Fibroblast of mammary gland (primary cell): Measurements from ENCODE around the gene PAQR3.
"Not testable (repeated sequence)": the region's sequence is repeated elsewhere in the genome, so short reads cannot be mapped to it uniquely, and the experiment has no call there.

ENCODE experiments used
- DNase-seq: peaks from one replicate; pipeline ENCODE4 v3.0.0-alpha.2; 2010; ENCODE audit warnings: low read depth
- H3K4me3 ChIP-seq: 2 replicates; pipeline ENCODE4 v1.5.1; 2011; ENCODE audit warnings: low read depth, mild to moderate bottlenecking, low read length, moderate library complexity; ENCODE audit not compliant: control insufficient read depth
- TF ChIP-seq, protein P1 (sequence below): conservative IDR thresholded peaks from 2 replicates; pipeline ENCODE4 v1.5.1; 2011; ENCODE audit warnings: low read depth, low read length, inconsistent platforms; ENCODE audit not compliant: control insufficient read depth, insufficient read depth

Gene PAQR3

DNA sequence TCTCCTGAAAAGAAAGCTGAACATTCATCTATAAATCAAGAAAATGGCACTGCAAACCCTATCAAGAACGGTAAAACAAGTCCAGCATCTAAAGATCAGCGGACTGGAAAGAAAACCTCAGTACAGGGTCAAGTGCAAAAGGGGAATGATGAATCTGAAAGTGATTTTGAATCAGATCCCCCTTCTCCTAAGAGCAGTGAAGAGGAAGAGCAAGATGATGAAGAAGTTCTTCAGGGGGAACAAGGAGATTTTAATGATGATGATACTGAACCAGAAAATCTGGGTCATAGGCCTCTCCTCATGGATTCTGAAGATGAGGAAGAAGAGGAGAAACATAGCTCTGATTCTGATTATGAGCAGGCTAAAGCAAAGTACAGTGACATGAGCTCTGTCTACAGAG is 28.6 kb downstream of the PAQR3 start:
- H3K4me3 ChIP-seq, result no peak overlapping the region
- DNase-seq, result no peak
- TF ChIP-seq, protein P1, sequence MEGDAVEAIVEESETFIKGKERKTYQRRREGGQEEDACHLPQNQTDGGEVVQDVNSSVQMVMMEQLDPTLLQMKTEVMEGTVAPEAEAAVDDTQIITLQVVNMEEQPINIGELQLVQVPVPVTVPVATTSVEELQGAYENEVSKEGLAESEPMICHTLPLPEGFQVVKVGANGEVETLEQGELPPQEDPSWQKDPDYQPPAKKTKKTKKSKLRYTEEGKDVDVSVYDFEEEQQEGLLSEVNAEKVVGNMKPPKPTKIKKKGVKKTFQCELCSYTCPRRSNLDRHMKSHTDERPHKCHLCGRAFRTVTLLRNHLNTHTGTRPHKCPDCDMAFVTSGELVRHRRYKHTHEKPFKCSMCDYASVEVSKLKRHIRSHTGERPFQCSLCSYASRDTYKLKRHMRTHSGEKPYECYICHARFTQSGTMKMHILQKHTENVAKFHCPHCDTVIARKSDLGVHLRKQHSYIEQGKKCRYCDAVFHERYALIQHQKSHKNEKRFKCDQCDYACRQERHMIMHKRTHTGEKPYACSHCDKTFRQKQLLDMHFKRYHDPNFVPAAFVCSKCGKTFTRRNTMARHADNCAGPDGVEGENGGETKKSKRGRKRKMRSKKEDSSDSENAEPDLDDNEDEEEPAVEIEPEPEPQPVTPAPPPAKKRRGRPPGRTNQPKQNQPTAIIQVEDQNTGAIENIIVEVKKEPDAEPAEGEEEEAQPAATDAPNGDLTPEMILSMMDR, result no peak

DNA sequence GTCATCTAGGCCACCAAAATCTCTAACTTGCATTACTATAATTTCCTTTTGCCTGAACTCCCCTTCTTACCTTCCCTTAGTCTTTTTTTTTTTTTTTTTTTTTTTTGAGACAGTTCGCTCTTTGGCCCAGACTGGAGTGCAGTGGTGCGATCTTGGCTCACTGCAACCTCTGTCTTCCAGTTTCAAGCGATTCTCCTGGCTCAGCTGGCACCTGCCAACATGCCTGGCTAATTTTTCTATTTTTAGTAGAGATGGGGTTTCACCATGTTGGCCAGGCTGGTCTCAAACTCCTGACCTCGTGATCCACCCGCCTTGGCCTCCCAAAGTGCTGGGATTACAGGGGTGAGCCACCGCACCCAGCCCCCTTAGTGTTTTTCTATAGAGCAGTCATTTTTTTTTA is 30.3 kb downstream of the PAQR3 start:
- H3K4me3 ChIP-seq, DNase-seq: not testable (repeated sequence)

DNA sequence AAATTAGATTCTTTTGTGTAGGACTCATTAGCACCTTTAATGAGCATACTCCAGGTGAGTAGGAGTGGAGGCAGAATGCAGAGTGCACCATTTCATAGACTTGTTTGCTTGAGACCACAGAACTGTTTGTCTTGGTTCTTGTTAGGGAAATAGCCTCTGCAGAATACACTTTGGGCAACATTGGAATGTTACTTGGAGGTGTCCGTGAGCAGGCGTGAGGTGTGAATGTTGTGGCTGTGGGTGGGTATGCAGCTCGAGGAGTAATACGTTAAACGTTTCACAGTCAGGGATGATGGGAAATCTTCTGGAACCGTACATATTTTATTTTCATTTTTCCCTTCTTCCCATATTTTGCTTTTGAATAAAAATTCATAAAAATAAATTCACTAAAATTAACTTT is 31.6 kb downstream of the PAQR3 start:
- DNase-seq, result no peak
- no peak overlapping the region for H3K4me3 ChIP-seq
- TF ChIP-seq, protein P1, result no peak

DNA sequence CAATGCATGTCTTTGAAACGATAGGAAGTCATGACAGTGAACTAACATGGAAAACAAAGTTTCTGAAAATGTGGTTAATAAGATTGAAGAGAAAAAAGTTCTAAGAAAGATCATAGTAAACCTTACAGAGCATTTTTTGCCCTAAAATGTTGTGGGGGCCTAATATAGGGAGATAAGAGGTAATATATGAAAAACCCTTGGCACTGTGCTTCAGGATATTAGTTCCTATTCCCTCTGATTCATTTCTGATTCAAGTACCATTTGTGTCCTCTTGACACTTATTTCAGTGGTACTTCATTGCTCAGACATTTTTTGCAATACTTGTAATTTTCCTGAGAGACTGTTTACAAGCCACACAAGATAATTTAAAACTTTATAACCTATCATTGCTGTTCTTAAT is 35.1 kb downstream of the PAQR3 start:
- peak; percentile 12 for DNase-seq
- TF ChIP-seq, protein P1, result no peak

DNA sequence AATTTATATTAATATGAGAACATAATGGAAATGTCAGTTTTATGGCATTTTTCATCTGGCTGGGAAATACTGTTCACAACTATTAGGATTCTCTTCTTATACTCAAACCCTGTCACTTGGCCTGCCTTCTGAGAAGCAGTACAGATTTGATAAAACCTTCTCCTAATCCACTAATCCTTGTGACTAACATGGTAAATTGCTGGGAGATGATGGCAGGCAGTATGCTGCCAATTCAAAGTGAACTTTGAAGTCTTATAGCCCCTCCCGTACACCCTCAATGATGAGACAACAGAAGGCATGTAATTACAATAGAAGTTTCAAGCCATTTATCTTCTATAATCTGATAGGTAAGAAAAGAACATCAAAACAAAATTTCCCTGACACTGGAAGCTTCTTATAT is 36.9 kb downstream of the PAQR3 start:
- TF ChIP-seq, protein P1, result no peak
- no peak overlapping the region for H3K4me3 ChIP-seq
- peak; percentile 19 for DNase-seq

More for the DNA sequence above, 35.1 kb downstream of the PAQR3 start:
- H3K4me3 ChIP-seq, result no peak overlapping the region

DNA sequence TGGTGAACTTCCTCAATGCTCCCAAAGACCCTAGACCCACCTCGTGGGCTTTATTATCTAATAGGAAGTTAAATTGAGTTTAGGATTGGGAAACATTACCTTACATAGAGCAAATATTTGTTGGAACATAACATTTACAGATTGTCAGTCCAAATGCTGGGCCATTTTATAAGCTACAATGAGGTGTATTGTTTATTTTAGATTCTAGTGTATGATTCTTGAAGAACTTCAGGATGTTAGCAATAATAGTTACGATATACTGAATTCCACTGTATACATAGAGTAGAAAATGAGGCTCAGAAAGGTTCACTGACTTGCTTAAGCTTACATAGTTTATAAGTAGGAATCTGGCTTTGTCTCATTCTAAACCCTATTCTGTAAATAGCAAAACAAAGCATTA is 37.4 kb downstream of the PAQR3 start:
- TF ChIP-seq, protein P1, result no peak
- no peak for DNase-seq
- H3K4me3 ChIP-seq, result no peak overlapping the region

DNA sequence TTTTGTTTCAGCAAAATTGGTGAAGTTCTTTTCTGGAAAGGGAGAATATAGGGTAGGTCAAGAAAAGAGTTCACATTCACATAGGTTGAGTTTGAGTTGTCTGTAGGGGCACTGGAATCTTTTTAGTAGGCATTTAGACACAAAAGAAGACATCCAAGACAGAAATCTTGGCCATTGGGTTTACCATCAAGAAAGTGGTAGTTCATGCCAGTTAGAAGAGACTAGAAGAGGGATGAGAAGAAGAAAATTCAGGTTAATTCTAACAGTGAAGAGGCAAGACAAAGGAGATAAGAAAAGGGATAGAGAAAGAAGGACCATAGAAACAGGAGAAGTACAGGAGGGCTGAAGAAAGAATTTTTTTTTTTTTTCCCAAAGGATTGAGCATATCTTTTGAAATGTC is 39.9 kb downstream of the PAQR3 start:
- H3K4me3 ChIP-seq, result no peak overlapping the region
- DNase-seq, result no peak
- TF ChIP-seq, protein P1, result no peak
